Measurements from ENCODE around the gene DENND1A.
"Not testable (repeated sequence)": the region's sequence is repeated elsewhere in the genome, so short reads cannot be mapped to it uniquely, and the experiment has no call there.

The DENND1A gene

DNA sequence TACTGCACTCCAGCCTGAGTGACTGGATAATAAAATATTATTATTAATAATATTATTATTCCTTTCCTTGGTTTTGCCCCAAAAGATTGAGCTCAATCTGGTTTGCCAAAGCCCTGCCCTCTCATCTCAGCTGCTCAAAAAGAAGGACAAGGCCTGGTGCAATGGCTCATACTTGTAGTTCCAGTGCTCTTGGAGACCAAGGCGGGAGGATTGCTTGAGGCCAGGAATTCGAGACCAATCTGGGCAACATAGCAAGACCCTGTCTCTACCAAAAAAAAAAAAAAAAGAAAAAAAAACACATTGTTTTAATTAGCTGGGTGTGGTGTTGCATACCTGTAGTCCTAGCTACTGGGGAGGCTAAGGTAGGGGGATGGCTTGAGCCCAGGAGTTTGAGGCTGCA, 13.7 kb upstream of the DENND1A start:
- no peak for DNase-seq
- Mint-ChIP-seq H3K4me1 (peaks cover 12% of the 10 kb centered on the region), H3K9me3 (no peaks in the 10 kb centered on the region), H3K27ac (no peak overlapping the region), H3K27me3 (ENCODE audit: low read depth, poor library complexity) (peaks cover 15% of the 10 kb centered on the region), H3K36me3 (ENCODE audit: low read depth) (no peaks in the 10 kb centered on the region), H3K4me3 (no peak overlapping the region)
- TF ChIP-seq CTCF (IDR thresholded peaks at IDR 0.05): no peak

DNA sequence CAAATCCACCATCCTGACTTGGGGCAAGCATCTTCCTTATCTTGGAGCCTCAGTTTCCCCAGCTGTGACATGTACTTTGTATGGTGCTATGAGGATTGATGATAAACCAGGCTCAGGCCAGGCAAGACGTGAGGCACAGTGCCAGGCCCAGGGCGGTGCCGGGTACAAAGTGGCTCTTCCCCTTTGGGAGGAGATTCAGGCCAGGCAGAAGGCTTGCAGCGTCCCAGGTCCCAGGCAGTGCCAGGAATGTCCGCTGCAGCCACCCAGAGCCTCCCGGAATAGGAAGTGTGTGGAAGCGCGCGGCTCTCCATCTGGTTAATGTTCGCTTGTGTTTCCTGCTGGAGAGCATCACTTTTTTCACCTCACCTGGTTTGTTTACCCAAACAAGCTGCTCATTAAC, 12.6 kb upstream of the DENND1A start:
- H3K4me1 Mint-ChIP-seq: peaks cover 12% of the 10 kb centered on the region
- peaks cover 4% of the 10 kb centered on the region for H3K9me3 Mint-ChIP-seq
- no peak overlapping the region for H3K4me3 Mint-ChIP-seq
- TF ChIP-seq CTCF (IDR thresholded peaks at IDR 0.05): no peak
- DNase-seq: no peak
- no peaks in the 10 kb centered on the region for H3K36me3 Mint-ChIP-seq (ENCODE audit: low read depth)
- peaks cover 15% of the 10 kb centered on the region for H3K27me3 Mint-ChIP-seq (ENCODE audit: low read depth, poor library complexity)
- H3K27ac Mint-ChIP-seq: no peak overlapping the region

DNA sequence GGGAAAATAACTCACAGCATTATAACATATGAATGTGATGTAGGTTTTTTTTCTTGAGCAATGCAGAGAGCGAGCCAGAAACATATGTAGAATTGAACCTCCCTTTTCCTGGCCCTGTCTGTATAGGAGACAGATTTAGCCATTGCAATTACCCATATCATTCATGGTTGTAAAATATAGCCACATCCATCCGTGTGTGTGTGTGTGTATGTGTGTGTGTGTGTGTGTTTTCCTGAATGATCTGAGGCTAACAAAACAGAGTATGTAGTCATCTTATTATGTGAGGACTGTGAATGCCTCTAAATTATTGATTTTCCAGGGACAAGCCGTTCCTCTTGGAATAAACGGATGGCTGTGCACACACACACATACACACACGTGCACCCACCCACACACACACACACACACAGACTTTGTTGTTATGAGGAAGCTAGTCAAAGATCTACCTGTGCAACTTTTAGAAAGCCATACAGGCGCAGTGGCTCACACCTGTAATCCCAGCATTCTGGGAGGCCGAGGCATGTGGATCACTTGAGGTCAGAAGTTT, 11.7 kb upstream of the DENND1A start:
- DNase-seq: no peak
- peaks cover 8% of the 10 kb centered on the region for H3K9me3 Mint-ChIP-seq
- H3K4me1 Mint-ChIP-seq: peaks cover 12% of the 10 kb centered on the region
- H3K36me3 Mint-ChIP-seq (ENCODE audit: low read depth): peaks cover 1% of the 10 kb centered on the region
- peaks cover 10% of the 10 kb centered on the region for H3K27me3 Mint-ChIP-seq (ENCODE audit: low read depth, poor library complexity)
- no peak for TF ChIP-seq CTCF (IDR thresholded peaks at IDR 0.05)
- no peak overlapping the region for H3K27ac Mint-ChIP-seq
- H3K4me3 Mint-ChIP-seq: no peak overlapping the region

DNA sequence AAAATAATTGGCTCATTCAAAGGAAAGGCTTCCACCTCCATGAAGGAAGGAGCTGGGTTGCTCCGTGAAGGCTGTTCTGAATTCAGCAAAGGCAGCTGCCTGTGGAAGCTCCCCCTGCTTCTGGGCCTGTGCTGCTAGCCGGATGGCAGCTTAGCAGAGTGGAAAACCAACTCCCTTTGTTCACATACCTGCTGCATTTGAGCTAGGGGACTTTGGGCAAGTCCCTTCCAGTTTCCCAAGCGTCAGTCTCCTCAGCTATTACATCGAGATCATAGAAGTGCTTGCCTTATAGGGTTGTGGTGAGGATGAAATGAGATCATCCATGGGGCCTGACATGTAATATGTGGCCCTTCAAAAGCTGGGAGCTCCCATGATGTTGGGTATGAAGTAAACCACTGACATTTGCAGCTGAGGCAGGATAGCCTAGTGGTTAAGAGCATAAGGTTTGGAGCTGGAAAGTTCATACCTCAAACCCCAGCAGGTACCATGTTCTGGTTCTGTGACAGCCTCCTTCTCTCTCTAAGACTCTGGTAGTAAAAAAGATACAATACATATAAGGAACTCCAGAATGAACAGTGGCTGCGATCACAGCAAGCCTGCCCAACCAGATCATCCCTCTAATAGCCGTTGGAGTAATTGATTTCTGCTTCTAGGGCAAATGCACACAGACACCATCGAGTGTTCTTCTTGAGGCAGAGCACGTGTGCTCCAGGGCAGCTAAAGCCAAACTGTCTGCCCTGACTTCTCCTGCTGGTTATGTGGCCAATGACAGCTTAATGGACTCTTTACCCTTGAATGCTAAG, 11.0 kb upstream of the DENND1A start:
- peaks cover 5% of the 10 kb centered on the region for H3K4me1 Mint-ChIP-seq

DNA sequence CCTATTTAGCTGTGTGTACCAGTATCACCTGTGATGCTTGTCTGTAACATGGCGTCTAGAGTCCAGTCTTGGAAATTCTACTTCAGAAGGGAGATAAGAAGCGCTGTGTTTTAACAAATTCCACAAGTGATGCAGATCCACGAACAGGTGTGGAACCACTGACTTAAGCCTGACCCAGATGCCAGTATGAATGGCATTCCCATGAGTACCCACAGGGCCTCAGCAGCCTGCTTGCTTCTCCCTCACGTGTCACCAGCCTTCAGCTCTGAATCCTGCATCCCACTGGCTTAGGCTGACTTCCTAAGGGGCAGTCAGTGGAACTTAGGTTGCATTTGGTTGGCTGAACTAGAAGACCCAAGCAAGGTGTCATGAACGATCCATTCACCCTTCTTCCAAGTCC, 8.5 kb upstream of the DENND1A start:
- Mint-ChIP-seq H3K4me3 (no peak overlapping the region), H3K27me3 (ENCODE audit: low read depth, poor library complexity) (peaks cover 11% of the 10 kb centered on the region), H3K4me1 (no peaks in the 10 kb centered on the region), H3K9me3 (peaks cover 20% of the 10 kb centered on the region), H3K27ac (no peak overlapping the region), H3K36me3 (ENCODE audit: low read depth) (peaks cover 4% of the 10 kb centered on the region)
- no peak for TF ChIP-seq CTCF (IDR thresholded peaks at IDR 0.05)
- no peak for DNase-seq

More for the DNA sequence above, 11.0 kb upstream of the DENND1A start:
- DNase-seq: no peak
- peaks cover 15% of the 10 kb centered on the region for H3K9me3 Mint-ChIP-seq
- no peak overlapping the region for H3K4me3 Mint-ChIP-seq
- no peak overlapping the region for H3K27ac Mint-ChIP-seq
- peaks cover 4% of the 10 kb centered on the region for H3K36me3 Mint-ChIP-seq (ENCODE audit: low read depth)
- H3K27me3 Mint-ChIP-seq (ENCODE audit: low read depth, poor library complexity): peaks cover 5% of the 10 kb centered on the region
- no peak for TF ChIP-seq CTCF (IDR thresholded peaks at IDR 0.05)

- H3K27me3 Mint-ChIP-seq (ENCODE audit: low read depth, poor library complexity): peaks cover 12% of the 10 kb centered on the region
- H3K36me3 Mint-ChIP-seq (ENCODE audit: low read depth); H3K27ac Mint-ChIP-seq; H3K4me3 Mint-ChIP-seq; H3K4me1 Mint-ChIP-seq; DNase-seq: not testable (repeated sequence)
- H3K9me3 Mint-ChIP-seq: peaks cover 20% of the 10 kb centered on the region
Measured at GRCh38 chr9:123936575-123936974, 6.6 kb upstream of the DENND1A start.
